Measurements from ENCODE around the gene KRT78. TPM values are rescaled to one million over a fixed set of nuclear protein-coding genes. Genes with fewer than 3 reads are reported as not detected.
"Not testable (repeated sequence)": the region's sequence is repeated elsewhere in the genome, so short reads cannot be mapped to it uniquely, and the experiment has no call there.

KRT78 gene
- total RNA-seq, 1 experiment from 2014 or later, result not detected

- in situ Hi-C loops (cut with HindIII; ENCODE audit: low pct_unique_long_range_greater_than_20kb, low sequenced_read_pairs), result no loop called here
- DNase-seq (ENCODE audit: low read depth), result no peak
Measured at GRCh38 chr12:52806821-52807543, 41.8 kb downstream of the KRT78 start.

DNA sequence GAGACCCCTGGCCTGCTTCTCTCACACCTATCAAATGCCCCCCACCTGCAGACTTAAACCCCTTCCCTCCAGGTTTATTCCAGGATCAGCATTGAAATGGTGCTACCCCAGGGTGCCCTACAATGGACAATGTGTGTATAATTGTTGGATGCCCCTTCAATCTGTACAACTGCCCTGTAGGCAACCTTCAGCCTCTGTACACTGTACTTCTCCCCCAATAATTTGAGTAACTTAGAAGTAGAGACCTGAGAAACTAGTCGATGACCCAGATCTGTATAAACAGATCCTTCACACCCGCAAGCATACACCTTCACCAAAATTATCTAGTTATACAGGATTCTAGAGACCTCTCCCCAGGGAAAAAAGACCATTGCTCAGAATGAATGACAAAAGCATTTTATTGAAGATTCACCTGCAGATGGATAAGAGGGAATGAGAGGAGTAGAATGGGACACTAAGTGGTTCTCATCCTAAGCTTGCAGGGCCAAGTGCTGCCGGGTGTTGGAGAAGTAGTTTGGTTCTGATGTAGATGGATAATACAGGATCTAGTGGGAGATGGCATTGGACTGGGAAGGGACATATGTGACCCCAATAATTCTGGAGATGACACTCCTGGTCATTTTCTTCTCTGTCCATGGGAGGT, 42.5 kb downstream of the KRT78 start:
- in situ Hi-C loops (cut with HindIII; ENCODE audit: low pct_unique_long_range_greater_than_20kb, low sequenced_read_pairs), result no loop called here
- no peak for DNase-seq (ENCODE audit: low read depth)

DNA sequence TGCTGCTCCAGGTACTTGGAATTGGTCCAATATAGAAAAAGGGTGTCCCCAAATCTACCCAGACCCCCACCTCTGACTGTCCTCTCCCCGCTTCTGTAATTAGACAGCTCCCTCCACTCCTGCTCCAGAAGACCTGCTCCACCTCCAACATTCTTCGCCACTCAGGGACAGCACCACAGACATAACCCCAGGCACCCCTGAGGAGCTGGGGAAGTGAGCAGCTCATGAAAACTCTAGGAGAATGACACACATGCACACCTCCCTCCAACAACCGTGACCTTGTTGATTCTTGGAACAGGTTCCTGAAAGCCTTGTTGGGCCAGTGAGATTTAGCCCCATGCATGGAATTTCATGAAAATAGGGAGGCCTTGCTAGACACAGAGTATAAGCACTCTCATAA, 43.1 kb downstream of the KRT78 start:
- in situ Hi-C loops (cut with HindIII; ENCODE audit: low pct_unique_long_range_greater_than_20kb, low sequenced_read_pairs), result no loop called here
- DNase-seq (ENCODE audit: low read depth), result no peak

GRCh38 chr12:52805000-52805399, 43.8 kb downstream of the KRT78 start:
- in situ Hi-C loops (cut with HindIII; ENCODE audit: low pct_unique_long_range_greater_than_20kb, low sequenced_read_pairs), result no loop called here
- DNase-seq (ENCODE audit: low read depth), result peak; percentile 37

GRCh38 chr12:52802442-52802841, 46.4 kb downstream of the KRT78 start:
- in situ Hi-C loops (cut with HindIII; ENCODE audit: low pct_unique_long_range_greater_than_20kb, low sequenced_read_pairs), result no loop called here

GRCh38 chr12:52801773-52802172, 47.0 kb downstream of the KRT78 start:
- in situ Hi-C loops (cut with HindIII; ENCODE audit: low pct_unique_long_range_greater_than_20kb, low sequenced_read_pairs), result no loop called here
- no peak for DNase-seq (ENCODE audit: low read depth)

More at GRCh38 chr12:52802442-52802841, 46.4 kb downstream of the KRT78 start:
- DNase-seq (ENCODE audit: low read depth), result no peak

GRCh38 chr12:52800259-52800917, 48.4 kb downstream of the KRT78 start:
- in situ Hi-C loops (cut with HindIII; ENCODE audit: low pct_unique_long_range_greater_than_20kb, low sequenced_read_pairs), result no loop called here
- peak; percentile 22 for DNase-seq (ENCODE audit: low read depth)

DNA sequence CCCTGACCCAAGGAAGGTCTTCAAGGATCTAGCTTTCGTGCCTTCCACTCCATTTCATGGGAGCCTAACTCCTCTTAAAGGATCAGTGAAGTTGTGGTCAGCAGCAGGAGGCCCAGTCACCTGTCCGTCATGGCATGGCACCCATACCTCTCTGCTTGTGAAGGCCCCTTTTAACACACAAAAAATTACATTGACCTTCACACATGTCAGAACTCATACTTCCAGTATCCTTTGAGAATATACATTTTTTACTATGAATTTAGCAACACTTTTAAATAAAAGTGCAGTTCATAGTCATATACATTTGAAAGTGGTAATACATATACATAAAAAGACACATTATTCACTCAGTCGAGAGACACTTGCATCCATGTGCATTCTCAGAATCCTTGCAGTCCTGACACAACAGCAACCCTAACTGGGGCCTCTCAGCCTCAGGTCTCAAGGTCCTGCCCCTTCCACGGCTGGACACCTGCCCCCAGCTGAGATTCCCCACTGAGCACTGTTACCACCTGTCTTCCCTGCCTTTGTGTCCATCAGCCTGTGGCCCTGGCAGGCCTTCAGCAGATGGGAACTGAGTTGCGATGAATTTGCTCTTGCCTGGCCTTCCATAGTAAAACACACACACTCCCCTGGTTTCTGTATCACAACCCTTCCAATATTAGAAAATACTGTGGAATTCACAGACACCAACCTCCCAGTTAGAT, 49.1 kb downstream of the KRT78 start:
- peak; percentile 23 for DNase-seq (ENCODE audit: low read depth)
- in situ Hi-C loops (cut with HindIII; ENCODE audit: low pct_unique_long_range_greater_than_20kb, low sequenced_read_pairs), result no loop called here

- in situ Hi-C loops (cut with HindIII; ENCODE audit: low pct_unique_long_range_greater_than_20kb, low sequenced_read_pairs), result no loop called here
- peak; percentile 87 for DNase-seq (ENCODE audit: low read depth)
Measured at GRCh38 chr12:52798671-52799504, 49.9 kb downstream of the KRT78 start.

GRCh38 chr12:52798003-52798670, 50.7 kb downstream of the KRT78 start:
- peak; percentile 67 for DNase-seq (ENCODE audit: low read depth)
- in situ Hi-C loops (cut with HindIII; ENCODE audit: low pct_unique_long_range_greater_than_20kb, low sequenced_read_pairs), result no loop called here

DNA sequence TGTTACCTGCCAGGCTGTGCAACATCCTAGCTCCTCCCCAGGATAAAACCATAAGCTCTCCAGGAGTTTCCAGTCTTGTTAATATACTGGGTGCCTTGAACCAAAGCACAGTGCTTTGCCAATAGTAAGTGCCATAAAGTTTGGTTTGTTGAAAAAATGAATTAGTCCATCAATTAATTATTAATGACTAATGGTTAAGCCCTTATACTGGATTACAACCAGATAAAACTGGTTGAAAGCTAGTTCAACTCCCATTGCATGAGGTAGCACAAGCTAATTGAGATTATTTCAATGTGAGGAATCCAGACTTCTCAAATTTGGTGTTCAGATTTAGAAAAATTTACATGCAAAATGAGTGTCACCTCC, 51.3 kb downstream of the KRT78 start:
- DNase-seq (ENCODE audit: low read depth), result no peak
- in situ Hi-C loops (cut with HindIII; ENCODE audit: low pct_unique_long_range_greater_than_20kb, low sequenced_read_pairs), result no loop called here

GRCh38 chr12:52796839-52797528, 51.8 kb downstream of the KRT78 start:
- no peak for DNase-seq (ENCODE audit: low read depth)
- in situ Hi-C loops (cut with HindIII; ENCODE audit: low pct_unique_long_range_greater_than_20kb, low sequenced_read_pairs), result no loop called here

GRCh38 chr12:52796429-52796794, 52.4 kb downstream of the KRT78 start:
- in situ Hi-C loops (cut with HindIII; ENCODE audit: low pct_unique_long_range_greater_than_20kb, low sequenced_read_pairs), result no loop called here
- no peak for DNase-seq (ENCODE audit: low read depth)

GRCh38 chr12:52795694-52796428, 52.9 kb downstream of the KRT78 start, which contains the start of gene KRT3:
Gene KRT3 (minus strand): TSS chr12:52796117. CDS start chr12:52796042, 75 bp downstream.
- DNase-seq (ENCODE audit: low read depth), result no peak
- in situ Hi-C loops (cut with HindIII; ENCODE audit: low pct_unique_long_range_greater_than_20kb, low sequenced_read_pairs), result no loop called here

DNA sequence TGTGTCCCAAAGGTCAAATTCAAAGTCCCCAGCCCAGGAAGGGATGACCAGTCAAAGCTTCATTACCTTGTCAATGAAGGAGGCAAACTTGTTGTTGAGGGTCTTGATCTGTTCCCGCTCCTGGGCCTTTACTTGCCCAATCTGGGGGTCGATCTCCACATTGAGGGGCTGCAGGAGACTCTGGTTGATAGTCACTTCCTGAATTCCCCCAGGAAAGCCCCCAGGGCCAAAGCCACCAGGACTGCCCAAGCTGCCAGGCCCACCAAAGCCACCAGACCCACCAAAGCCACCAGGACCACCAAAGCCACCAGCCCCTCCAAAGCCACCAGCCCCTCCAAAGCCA, 53.5 kb downstream of the KRT78 start:
- DNase-seq (ENCODE audit: low read depth); in situ Hi-C loops (cut with HindIII; ENCODE audit: low pct_unique_long_range_greater_than_20kb, low sequenced_read_pairs): not testable (repeated sequence)

DNA sequence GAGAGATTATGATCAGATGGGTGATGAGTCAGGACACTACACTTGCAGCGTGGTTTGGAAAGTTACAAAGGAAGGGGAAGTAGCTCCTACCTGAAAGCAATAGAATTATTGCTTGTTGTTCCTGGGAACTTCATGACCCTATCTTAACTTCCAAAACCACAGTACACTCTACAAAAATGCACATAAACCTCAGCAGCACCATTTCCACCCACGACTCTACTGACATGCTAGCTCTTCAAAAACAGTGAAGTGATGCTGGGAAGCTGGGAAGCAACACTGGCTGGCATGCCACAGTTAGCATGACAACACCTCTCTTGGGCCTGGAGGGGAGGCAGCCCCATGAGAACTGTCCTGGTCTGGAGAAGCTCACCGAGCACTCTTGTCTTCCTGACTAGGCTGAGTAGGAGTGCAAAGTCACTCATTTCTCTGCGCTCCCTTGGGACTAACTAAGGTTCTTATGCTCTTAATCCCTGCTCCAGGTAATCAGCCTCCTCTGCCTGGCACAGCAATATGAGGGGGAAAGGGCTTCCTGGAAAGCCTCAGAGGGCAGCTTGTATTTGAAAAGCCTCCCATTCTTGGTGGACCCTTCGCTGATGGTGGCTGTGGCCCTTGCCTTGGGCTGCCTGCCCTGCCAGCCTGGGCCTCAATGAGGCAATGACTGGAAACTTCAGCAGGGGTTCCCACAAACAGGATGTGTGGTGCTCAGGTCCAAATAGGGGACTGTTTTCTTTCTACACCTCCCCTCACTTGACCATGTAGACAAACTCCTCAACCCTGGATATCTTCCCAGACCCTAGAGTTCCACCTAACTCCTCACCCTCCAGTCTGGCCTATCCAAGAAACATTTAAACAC, 54.1 kb downstream of the KRT78 start:
- peak; percentile 47 for DNase-seq (ENCODE audit: low read depth)
- in situ Hi-C loops (cut with HindIII; ENCODE audit: low pct_unique_long_range_greater_than_20kb, low sequenced_read_pairs), result no loop called here
